ENCODE results near the gene KRTAP4-8.

Gene KRTAP4-8

DNA sequence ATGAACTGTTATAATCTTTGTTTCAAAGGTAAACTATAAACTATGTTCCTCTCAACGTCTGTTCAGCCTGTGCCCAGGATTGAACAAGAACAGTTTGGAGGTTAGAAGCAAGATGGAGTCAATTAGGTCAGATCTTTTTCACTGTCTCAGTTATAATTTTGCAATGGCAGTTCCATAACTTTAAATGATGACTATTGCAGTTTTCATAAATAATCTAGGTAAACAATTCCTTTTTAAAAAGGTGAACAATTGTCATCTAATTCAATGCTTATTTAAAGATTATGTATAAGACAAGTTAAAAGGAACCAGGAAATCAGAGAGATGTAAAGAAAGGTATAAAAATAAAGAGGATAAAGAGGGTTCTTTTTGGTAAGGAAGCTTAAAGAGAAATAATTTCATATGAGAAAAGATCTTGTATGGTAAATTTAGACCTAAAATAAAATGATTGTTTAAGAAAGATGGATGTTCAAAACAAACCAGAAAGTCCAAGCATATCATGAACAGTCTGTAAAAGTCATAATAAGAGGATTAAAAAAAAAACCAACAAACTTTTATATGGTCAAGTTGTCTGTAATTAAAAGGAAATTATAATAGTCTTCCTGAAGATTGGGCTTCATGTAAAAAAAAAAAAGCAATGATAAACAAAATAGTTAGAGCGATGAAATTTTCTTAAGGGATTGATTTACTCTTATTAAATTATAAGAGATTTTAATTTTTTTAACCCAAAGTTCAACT is 13.4 kb upstream of the KRTAP4-8 start:
- no peak for TF ChIP-seq TEAD4 (IDR thresholded peaks at IDR 0.05)
- no peak for TF ChIP-seq CREB1 (IDR thresholded peaks at IDR 0.05; ENCODE audit: low read depth)

DNA sequence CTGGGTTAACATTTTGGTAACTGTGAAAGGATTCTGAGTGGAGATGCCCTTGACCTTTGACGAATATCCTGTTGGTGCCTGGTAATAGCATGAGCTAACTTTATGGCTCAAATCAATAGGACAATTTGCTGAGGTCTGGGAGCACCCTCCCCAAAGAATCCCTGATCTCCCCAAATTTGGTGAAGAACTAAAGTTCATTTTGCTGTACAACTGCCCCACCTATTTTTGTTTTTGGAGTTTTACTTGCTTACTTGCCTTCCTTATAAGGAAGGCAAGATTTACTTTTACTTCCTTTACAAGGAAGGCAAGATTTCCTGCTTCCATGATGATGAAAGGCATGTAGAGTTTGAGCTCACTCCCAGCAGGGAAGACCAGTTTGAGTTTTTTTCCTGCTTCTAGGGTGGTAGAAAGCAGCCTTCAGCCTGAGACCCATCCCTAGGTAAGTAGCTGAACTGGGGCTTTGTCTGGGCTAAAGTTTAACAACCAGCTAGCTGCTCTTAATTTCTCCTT is 10.1 kb upstream of the KRTAP4-8 start:
- no peak for TF ChIP-seq TEAD4 (IDR thresholded peaks at IDR 0.05)

DNA sequence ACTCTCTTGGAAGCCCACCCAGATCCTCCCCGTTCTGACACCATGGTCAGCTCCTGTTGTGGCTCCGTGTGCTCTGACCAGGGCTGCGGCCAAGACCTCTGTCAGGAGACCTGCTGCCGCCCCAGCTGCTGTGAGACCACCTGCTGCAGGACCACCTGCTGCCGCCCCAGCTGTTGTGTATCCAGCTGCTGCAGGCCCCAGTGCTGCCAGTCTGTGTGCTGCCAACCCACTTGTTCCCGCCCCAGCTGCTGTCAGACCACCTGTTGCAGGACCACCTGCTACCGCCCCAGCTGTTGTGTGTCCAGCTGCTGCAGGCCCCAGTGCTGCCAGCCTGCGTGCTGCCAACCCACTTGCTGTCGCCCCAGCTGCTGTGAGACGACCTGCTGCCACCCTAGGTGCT is 7.4 kb upstream of the KRTAP4-8 start, which contains the start of gene KRTAP4-9:
Gene KRTAP4-9 (plus strand): TSS at position 43 of the 400 bp plus-strand sequence. CDS start 0 bp downstream, at position 43.
- TF ChIP-seq, protein P1, sequence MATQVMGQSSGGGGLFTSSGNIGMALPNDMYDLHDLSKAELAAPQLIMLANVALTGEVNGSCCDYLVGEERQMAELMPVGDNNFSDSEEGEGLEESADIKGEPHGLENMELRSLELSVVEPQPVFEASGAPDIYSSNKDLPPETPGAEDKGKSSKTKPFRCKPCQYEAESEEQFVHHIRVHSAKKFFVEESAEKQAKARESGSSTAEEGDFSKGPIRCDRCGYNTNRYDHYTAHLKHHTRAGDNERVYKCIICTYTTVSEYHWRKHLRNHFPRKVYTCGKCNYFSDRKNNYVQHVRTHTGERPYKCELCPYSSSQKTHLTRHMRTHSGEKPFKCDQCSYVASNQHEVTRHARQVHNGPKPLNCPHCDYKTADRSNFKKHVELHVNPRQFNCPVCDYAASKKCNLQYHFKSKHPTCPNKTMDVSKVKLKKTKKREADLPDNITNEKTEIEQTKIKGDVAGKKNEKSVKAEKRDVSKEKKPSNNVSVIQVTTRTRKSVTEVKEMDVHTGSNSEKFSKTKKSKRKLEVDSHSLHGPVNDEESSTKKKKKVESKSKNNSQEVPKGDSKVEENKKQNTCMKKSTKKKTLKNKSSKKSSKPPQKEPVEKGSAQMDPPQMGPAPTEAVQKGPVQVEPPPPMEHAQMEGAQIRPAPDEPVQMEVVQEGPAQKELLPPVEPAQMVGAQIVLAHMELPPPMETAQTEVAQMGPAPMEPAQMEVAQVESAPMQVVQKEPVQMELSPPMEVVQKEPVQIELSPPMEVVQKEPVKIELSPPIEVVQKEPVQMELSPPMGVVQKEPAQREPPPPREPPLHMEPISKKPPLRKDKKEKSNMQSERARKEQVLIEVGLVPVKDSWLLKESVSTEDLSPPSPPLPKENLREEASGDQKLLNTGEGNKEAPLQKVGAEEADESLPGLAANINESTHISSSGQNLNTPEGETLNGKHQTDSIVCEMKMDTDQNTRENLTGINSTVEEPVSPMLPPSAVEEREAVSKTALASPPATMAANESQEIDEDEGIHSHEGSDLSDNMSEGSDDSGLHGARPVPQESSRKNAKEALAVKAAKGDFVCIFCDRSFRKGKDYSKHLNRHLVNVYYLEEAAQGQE (IDR thresholded peaks at IDR 0.05; ENCODE audit: low read depth), result 0 out of 2 replicates have a peak, but pooled peaks have one; percentile 15

DNA sequence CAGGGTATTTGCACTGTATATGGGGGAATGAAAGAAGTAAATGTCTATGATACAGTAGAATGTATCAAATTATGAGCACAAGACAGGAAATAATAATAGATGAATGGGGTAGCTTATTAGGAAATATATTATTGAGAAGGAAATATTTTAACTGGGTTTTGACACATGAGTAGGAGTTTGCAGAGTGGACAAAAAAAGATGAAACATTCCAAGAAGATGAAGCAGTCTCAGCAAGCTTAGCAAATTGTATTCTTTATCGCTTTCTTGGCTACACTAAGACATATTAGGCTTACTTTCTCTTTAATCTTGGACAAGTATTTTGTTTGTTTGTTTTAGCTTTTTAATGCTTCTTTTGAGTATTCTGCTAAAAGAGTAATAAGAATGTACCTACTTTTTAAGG is 6.0 kb upstream of the KRTAP4-8 start:
- TF ChIP-seq YY1 (IDR thresholded peaks at IDR 0.05; ENCODE audit: low read depth) (no peak), EP300 (IDR thresholded peaks at IDR 0.05; ENCODE audit: borderline replicate concordance) (no peak), TAF1 (IDR thresholded peaks at IDR 0.05; ENCODE audit: low read depth) (no peak), CEBPB (IDR thresholded peaks at IDR 0.05) (no peak)

DNA sequence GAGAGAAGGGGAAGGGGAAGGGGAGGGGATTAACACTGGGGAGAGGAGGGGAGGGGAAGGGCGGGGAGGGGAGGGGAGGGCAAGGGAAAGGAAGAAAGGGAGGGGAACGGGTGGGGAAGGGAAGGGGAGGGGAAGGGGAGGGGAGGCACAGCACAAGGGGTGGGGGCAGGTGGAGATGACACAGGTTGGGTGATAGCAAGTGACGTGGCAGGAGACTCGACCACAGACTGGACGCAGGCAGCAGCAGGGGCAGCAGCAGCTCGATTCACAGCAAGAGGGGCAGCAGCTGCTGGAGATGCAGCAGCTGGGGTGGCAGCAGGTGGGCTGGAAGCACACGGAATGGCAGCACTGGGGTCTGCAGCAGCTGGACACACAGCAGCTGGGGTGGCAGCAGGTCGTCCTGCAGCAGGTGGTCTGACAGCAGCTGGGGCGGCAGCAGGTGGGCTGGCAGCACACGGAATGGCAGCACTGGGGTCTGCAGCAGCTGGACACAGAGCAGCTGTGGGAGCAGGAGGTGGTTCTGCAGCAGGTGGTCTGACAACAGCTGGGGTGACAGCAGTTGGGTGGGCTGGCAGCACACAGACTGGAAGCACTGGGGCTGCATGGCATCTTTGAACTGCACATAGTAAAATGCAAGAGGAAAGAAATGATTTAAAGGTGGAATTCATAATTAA is 3.8 kb upstream of the KRTAP4-8 start, which contains the start of gene KRTAP4-16:
Gene KRTAP4-16 (minus strand): TSS at position 624 of the 674 bp plus-strand sequence. CDS start 0 bp downstream, at position 624.
- TF ChIP-seq CREB1 (IDR thresholded peaks at IDR 0.05; ENCODE audit: low read depth) (no peak), CEBPB (IDR thresholded peaks at IDR 0.05) (no peak), EGR1 (IDR thresholded peaks at IDR 0.05) (no peak), FOXM1 (IDR thresholded peaks at IDR 0.05; ENCODE audit: borderline replicate concordance, low read depth) (no peak), TEAD4 (IDR thresholded peaks at IDR 0.05) (no peak), ZBTB7A (IDR thresholded peaks at IDR 0.05; ENCODE audit: low read depth) (no peak), YY1 (IDR thresholded peaks at IDR 0.05; ENCODE audit: low read depth) (no peak), NFIC (IDR thresholded peaks at IDR 0.05) (no peak), EP300 (IDR thresholded peaks at IDR 0.05; ENCODE audit: borderline replicate concordance) (no peak), TAF1 (IDR thresholded peaks at IDR 0.05; ENCODE audit: low read depth) (no peak)
- TF ChIP-seq, protein P2, sequence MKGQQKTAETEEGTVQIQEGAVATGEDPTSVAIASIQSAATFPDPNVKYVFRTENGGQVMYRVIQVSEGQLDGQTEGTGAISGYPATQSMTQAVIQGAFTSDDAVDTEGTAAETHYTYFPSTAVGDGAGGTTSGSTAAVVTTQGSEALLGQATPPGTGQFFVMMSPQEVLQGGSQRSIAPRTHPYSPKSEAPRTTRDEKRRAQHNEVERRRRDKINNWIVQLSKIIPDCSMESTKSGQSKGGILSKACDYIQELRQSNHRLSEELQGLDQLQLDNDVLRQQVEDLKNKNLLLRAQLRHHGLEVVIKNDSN (IDR thresholded peaks at IDR 0.05), result no peak
- TF ChIP-seq, protein P1 (IDR thresholded peaks at IDR 0.05; ENCODE audit: low read depth), result no peak

DNA sequence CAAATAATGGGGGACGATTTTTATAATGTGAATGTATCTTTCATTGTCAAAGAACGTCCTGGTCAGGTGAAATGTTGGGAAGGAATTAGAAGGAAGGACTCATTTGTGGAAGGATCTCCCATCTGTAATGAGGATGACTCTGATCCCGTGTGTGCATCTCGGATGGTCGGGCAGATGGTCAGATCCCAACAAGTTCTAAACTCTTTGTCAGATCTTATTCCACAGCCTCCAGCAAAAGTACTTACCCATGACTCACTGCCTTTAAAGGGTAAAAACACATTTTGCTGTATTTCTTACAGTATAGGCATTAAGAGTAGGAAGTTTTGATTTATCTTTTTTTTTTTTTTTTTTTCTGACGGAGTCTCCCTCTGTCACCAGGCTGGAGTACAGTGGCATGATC is 539 bp upstream of the KRTAP4-8 start:
- TF ChIP-seq TCF12 (IDR thresholded peaks at IDR 0.05; ENCODE audit: low read depth) (no peak), TAF1 (IDR thresholded peaks at IDR 0.05; ENCODE audit: low read depth) (no peak)

DNA sequence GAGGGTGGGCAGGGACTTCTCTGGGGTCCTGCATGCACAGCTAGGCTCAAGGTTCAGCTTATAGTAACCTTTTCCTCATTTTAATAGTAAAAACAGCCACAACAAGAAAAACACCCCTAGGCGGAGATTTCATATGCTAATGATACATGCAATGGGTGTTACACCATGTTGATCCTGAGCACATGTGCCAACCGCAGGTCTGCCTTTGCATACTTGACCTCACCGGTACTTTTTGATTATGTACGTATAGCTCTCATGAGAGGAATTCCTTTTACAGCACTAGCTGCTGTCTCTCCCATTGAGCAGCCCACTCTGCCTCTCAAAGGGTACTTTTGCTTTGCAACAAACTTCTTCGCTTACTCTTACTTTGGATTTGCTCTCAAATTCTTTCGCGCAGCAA is 1.9 kb downstream of the KRTAP4-8 start:
- TF ChIP-seq FOXM1 (IDR thresholded peaks at IDR 0.05; ENCODE audit: borderline replicate concordance, low read depth) (no peak), NFIC (IDR thresholded peaks at IDR 0.05) (no peak), TCF12 (IDR thresholded peaks at IDR 0.05; ENCODE audit: low read depth) (no peak), TEAD4 (IDR thresholded peaks at IDR 0.05) (no peak), TAF1 (IDR thresholded peaks at IDR 0.05; ENCODE audit: low read depth) (no peak), YY1 (IDR thresholded peaks at IDR 0.05; ENCODE audit: low read depth) (no peak), ZBTB7A (IDR thresholded peaks at IDR 0.05; ENCODE audit: low read depth) (no peak), EGR1 (IDR thresholded peaks at IDR 0.05) (no peak)
- TF ChIP-seq, protein P2 (IDR thresholded peaks at IDR 0.05), result no peak
